AG09319 (cell line): Measurements from ENCODE around the gene PELO.

ENCODE experiments used
- DNase-seq: peaks from one replicate; pipeline ENCODE4 v3.0.0-alpha.2; 2010; ENCODE audit warnings: low read depth; ENCODE audit errors: extremely low read depth
- TF ChIP-seq, protein P1 (sequence below): IDR thresholded peaks from 2 replicates; pipeline ENCODE4 v1.5.1; 2011; ENCODE audit warnings: low read depth, mild to moderate bottlenecking, inconsistent platforms, low read length, moderate library complexity

PELO gene

DNA sequence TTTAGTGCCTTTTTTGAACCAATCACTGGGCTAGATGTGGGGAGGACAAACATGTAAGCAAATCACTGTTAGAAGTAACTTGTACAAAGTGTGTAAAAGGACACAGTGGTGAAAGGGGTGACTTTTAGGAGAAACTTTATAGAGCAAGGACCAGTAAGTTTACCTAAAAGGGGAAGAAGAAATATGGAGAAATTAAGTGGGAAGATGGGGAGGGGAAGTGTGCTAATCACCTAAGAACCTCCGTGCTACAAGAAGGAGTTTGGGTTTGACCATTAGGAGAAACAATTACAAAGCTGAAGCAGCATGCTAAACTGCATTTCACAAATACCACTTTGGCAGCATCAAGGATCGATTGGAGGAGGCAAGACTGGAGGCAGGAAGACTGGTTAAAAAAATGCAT lies 17.3 kb downstream of the PELO start:
- TF ChIP-seq, protein P1, sequence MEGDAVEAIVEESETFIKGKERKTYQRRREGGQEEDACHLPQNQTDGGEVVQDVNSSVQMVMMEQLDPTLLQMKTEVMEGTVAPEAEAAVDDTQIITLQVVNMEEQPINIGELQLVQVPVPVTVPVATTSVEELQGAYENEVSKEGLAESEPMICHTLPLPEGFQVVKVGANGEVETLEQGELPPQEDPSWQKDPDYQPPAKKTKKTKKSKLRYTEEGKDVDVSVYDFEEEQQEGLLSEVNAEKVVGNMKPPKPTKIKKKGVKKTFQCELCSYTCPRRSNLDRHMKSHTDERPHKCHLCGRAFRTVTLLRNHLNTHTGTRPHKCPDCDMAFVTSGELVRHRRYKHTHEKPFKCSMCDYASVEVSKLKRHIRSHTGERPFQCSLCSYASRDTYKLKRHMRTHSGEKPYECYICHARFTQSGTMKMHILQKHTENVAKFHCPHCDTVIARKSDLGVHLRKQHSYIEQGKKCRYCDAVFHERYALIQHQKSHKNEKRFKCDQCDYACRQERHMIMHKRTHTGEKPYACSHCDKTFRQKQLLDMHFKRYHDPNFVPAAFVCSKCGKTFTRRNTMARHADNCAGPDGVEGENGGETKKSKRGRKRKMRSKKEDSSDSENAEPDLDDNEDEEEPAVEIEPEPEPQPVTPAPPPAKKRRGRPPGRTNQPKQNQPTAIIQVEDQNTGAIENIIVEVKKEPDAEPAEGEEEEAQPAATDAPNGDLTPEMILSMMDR = no peak
- DNase-seq = no peak

DNA sequence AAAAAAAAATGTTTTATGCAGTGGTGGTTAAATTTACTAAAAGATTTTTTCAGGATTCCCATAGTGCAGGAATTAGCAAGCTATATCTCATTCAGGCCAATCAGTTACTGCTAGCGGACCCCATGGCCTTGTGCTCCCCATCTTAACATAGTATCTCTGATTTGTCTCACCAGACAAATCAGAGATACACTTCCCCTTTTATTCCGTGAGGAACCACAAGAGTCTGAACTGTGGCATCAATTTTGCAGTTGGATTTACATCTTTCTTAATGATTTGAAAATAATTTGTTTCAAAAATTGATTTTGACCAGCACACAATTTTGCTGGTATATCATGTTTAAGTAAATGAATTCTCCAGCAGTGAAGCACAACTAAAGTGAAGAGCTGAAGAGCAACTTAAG lies 17.9 kb downstream of the PELO start:
- TF ChIP-seq, protein P1 = no peak
- no peak for DNase-seq

DNA sequence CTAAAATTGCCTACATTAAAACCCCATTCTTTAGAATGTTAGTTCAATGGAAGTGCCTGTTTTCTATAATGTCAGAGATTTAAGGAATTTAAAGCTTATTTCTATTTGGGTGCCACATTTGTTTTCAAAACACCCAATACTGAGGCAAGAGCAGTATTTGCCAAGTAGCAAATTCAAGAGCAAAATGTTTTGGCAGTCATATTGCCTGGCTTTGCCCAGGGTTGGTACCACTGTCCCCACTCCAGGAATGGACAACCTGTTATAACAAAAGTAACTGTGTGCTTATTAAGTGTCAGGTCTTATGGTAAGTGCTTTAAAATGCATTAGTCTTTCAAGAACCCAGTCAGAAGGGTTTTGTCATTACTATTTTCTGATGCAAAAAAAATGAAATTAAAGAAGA lies 19.3 kb downstream of the PELO start:
- DNase-seq = no peak
- TF ChIP-seq, protein P1 = no peak

DNA sequence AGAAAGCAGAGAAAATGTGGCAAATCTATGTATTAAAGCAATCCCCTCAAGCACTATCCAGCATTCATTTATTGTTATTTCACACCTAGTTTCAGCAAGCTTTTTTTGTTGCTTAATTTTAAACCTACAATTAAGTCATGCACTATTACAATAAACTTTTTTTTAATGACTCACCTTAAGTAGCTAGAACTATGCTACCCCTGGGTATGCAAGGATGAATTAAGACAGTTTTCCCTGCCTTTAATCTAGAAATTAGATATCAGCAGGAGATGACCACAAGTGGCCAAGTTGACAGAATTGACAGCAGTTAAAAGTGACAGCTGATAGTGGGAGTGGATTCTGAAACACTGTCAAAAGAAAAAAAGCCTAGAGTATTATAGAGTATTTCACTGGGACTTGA lies 20.0 kb downstream of the PELO start:
- TF ChIP-seq, protein P1 = no peak
- DNase-seq = no peak

DNA sequence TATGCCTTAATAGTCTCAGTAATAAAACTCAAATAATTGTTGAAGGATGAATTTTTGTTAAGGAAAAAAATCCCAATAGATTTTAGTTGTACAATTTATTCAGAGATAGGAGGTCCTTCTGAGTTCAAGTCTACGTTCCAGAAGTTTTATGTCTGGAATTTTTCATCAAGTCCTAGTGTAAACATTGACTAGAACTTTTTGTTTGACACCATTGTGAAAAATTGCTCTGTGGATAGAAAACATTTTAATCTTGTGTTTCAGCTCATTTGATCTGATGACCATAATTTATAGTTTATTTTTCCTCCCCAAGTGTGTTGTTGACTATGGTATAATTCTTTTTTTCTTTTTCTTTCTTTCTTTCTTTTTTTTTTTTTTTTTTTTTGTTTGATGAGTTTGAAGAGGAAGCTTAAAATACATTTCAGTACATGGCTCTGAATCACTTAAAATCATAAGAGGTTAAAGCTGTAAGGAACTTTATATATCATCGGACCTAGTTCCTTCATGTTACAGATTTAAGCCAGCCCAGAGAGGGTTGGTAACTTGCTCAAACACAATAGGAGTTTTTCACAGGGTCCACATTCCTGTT lies 20.7 kb downstream of the PELO start:
- DNase-seq = no peak
- TF ChIP-seq, protein P1 = no peak

DNA sequence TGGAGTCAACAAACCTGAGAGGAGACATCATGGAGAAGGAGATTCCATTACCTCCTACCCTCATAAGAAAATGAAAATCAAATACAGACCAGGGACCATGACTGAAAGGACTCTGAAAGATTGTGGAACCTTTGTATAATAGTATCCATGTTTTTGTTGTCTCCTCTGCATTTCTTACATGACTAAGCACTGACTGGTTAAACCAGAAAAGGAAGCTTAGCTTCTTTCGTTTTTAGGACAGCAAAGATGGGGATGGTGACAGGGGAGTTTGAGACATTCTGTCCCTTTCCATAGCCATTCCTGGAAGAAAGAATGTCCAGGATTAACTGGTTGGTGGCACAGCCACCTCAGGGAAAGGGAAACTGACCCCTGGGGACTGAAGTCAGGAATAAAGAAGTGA lies 22.2 kb downstream of the PELO start:
- no peak for DNase-seq
- TF ChIP-seq, protein P1 = no peak

DNA sequence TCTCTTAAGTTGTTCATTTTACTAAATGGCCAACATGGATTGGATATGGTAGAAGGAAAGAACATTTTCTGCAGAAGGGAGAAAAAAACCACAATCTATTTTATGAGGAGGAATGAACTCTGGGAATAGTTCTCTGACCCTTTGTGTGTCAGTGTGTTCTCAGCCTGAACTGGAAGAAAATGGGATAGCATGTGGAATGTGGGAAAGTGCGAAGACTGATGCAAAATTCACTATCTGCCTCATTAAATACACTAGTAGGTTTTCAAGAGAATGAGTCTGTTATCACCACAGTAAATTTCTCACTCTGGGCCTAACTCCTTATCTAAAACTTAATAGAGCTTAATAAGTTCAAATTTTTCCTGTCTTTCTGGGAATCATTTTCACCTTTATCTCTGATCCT lies 22.7 kb downstream of the PELO start:
- DNase-seq = no peak
- TF ChIP-seq, protein P1 = no peak
